Endothelial cell of hepatic sinusoid (primary cell): ENCODE data around the gene RNF144A.

ENCODE experiments used
- in situ Hi-C: cut with HindIII; loops from 2 replicates; pipeline ENCODE4 v1.10.0; 2017; ENCODE audit warnings: low sequenced_read_pairs

Gene RNF144A

DNA sequence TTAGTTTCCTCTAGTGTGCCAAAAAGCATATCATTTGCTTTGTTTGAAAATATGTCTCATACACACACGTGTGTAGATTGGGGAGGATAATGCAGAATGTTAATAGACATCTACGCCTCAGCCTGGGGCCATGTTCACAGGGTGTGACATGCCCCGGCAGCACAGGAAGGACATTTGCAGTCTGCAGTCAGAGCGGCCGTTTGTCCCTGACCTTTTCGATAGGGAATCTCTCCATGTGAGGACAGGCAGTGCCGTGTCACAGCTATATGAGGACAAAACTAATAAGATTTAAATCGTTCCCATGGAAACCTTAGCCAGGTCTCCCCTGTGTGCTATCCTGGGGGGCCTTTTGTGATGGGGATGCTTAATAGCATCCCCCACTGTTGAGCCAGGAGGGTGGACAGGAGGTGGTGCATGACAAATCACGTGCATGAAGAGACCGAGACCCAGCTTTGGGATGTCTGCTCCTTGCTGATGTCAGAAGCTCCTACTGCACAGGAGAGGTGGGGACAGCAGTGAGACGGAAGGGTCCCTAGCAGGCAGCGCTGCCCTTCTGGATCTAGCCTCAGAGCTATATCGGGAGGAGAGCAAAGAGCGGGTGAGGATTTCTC, 100.6 kb downstream of the RNF144A start:
- in situ Hi-C loops = no loop called here

- in situ Hi-C loops = no loop called here
Observed at GRCh38 chr2:7018282-7018701, 101.1 kb downstream of the RNF144A start.

GRCh38 chr2:7018767-7019166, 101.6 kb downstream of the RNF144A start:
- in situ Hi-C loops = no loop called here

- in situ Hi-C loops = no loop called here
Observed at GRCh38 chr2:7019191-7019590, 102.0 kb downstream of the RNF144A start.

DNA sequence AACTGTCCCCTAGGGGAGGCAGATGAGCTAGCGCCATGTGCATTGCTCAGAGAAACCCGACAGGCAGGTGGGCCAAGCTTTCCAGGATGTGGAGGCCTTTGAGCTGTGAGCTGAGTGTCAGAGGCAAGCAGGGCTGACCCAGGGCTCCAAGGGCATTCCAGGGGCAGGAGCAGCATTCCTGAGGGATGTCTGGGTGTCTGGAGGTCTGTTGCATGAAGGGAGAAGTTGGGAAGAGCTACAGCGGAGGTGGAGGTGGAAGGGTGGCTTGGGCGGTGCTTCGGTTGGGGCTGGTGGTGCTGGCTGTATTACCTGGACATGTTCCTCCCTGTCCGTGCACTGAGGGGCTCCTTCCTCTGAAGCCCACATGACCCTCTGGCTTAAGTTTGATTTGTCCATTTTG, 102.8 kb downstream of the RNF144A start:
- in situ Hi-C loops = loop anchor here (10.0 kb wide), 1 partner anchor 105 kb away; the partner anchor contains the start of gene RNF144A

DNA sequence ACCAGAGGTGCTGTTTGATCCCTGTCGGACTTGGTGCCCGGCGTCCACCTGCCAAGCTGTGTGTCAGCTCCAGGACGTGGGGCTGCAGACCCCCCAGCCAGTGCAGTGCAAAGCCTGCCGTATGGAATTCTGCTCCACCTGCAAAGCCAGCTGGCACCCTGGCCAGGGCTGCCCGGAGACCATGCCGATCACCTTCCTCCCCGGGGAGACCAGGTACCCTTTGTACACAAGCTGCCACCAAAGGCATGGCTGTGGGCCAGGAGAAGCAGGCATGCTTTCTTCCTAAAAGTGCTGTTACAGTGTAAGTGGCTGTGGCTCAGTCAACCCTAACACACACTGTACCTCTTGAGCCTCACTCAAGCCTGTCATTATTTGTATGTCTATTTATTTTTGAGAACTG, 103.3 kb downstream of the RNF144A start:
- in situ Hi-C loops = loop anchor here (10.0 kb wide), 1 partner anchor 106 kb away; the partner anchor contains the start of gene RNF144A

- in situ Hi-C loops = loop anchor here (10.0 kb wide), 1 partner anchor 106 kb away; the partner anchor contains the start of gene RNF144A
Observed at GRCh38 chr2:7020939-7021470, 103.8 kb downstream of the RNF144A start.

DNA sequence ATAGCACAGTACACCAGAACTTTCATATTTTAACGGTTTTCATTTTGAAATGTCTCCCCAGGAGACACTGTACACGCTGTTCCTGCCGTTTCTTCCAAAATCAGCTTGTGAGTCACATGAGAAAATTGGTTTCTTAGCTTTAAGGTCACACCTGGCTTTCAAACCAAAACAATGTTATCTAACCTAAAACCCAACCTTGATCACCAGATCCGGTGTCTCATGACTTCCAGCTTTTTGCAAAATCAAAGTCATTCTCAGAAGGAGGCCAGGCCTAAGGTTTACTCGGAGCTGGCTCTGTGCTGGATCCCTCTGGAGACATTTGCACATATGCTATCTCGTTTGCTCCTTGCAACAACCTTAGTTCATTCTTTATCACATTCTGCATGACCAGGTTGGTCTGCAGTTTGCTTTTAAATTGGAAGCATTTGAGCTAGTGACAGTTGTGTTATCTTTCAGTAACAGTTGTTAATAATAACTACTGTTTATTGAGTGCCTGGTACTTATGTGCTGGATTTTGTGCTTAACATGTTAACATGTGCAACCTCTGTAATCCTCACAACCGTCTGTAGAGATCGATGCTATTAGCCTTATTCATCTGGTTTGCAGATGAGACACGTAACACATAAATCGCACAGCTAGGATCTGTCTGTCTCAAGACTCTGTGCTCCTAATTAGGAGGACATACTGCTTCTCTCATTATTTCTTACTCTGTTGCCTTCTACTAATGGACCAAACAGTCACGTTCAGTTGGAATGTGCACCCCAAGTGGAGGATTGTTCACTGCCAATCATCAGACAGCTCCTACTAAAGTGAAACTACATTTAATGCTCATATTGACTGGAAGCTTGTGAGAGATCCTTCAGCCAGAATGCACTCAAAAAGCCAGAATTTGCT, 105.5 kb downstream of the RNF144A start:
- in situ Hi-C loops = loop anchor here (10.0 kb wide), 1 partner anchor 108 kb away; the partner anchor contains the start of gene RNF144A

- in situ Hi-C loops = loop anchor here (10.0 kb wide), 1 partner anchor 109 kb away; the partner anchor contains the start of gene RNF144A
Observed at GRCh38 chr2:7023542-7023941, 106.3 kb downstream of the RNF144A start.

DNA sequence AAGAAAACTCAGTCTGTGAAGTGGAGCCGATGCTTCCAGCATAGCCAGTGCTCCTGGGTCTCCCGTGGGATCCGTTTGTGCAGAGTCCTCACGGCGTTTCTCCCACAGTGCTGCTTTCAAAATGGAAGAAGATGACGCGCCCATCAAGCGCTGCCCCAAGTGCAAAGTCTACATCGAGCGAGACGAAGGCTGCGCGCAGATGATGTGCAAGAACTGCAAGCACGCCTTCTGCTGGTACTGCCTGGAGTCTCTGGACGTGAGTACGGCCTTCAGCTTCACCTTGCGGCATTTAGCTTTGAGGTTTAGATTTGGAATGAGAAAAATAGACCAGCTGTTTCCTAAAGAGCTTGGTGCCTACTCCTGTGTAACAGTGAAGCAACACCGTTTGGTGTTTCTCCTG, 107.0 kb downstream of the RNF144A start:
- in situ Hi-C loops = loop anchor here (10.0 kb wide), 1 partner anchor 109 kb away; the partner anchor contains the start of gene RNF144A

DNA sequence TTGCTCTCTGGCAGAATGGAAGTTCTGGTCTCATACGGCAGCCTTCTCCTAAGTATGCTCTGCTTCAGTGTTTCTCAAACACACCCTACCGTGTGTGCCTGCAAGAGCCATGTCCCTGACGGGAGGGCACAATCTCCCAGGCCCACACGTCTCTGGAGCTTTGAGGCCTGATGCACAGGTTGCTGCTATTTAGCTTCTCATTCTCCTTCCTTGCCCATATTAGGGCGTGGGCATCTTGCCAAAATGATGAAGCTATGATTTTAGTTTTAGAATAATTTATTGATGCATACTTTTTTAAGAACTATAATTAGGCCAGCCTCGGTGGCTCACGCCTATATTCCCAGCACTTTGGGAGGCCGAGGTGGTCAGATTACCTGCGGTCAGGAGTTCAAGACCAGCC, 107.9 kb downstream of the RNF144A start:
- in situ Hi-C loops = loop anchor here (10.0 kb wide), 1 partner anchor 110 kb away; the partner anchor contains the start of gene RNF144A

- in situ Hi-C loops = loop anchor here (10.0 kb wide), 1 partner anchor 112 kb away; the partner anchor contains the start of gene RNF144A
Observed at GRCh38 chr2:7026742-7027141, 109.5 kb downstream of the RNF144A start.

- in situ Hi-C loops = loop anchor here (10.0 kb wide), 1 partner anchor 113 kb away; the partner anchor contains the start of gene RNF144A
Observed at GRCh38 chr2:7027411-7027810, 110.2 kb downstream of the RNF144A start.

- in situ Hi-C loops = loop anchor here (10.0 kb wide), 1 partner anchor 113 kb away; the partner anchor contains the start of gene RNF144A
Observed at GRCh38 chr2:7027956-7028655, 110.9 kb downstream of the RNF144A start.

GRCh38 chr2:7028846-7029245, 111.6 kb downstream of the RNF144A start:
- in situ Hi-C loops = loop anchor here (10.0 kb wide), 1 partner anchor 114 kb away; the partner anchor contains the start of gene RNF144A

- in situ Hi-C loops = loop anchor here (10.0 kb wide), 1 partner anchor 115 kb away; the partner anchor contains the start of gene RNF144A
Observed at GRCh38 chr2:7029291-7030059, 112.3 kb downstream of the RNF144A start.

DNA sequence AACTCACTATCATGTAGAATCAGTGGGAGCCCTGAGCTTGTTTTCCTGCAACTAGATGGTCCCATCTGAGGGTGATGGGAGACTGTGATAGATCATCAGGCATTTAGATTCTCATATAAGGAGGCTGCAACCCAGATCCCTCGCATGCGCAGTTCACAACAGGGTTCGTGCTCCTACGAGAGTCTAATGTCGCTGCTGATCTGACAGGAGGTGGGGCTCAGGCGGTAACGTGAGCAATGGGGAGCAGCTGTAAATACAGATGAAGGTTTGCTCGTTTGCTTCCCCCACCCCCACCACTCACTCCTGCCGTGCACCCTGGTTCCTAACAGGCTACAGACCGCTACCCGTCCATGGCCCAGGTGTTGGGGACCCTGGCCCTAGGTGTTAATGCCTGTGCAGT, 113.6 kb downstream of the RNF144A start:
- in situ Hi-C loops = no loop called here

GRCh38 chr2:7031547-7032245, 114.5 kb downstream of the RNF144A start:
- in situ Hi-C loops = no loop called here

DNA sequence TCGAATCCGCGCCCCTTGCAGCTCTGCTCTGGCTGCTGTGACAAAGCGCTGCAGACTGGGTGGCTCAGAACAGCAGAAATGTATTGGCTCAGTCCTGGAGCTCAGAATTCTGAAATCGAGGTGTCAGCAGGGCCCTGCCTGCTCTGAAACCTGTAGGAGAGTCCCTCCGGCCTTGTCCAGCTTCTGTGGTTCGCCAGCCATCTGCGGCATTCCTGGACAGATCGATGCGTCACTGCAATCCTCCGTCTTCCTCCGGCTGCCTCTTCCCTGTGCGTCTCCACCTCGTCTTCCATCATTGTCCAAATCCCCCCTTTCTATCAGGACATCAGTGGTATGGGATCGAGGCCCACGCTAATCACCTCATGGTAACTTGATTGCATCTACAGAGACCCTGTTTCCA, 115.2 kb downstream of the RNF144A start:
- in situ Hi-C loops = no loop called here
